IPS-18c (cell line): Measurements from ENCODE around the gene PPP1CA.

ENCODE experiments used
- H3K4me3 ChIP-seq: 2 replicates; pipeline ENCODE4 v1.7.0; 2013; ENCODE audit warnings: low read depth, mild to moderate bottlenecking, low read length, moderate library complexity; ENCODE audit not compliant: insufficient read depth
- H3K9me3 ChIP-seq: one replicate; pipeline ENCODE4 v1.6.1; 2013; ENCODE audit warnings: mild to moderate bottlenecking, low read length, moderate library complexity; ENCODE audit not compliant: control insufficient read depth, insufficient read depth

PPP1CA gene

DNA sequence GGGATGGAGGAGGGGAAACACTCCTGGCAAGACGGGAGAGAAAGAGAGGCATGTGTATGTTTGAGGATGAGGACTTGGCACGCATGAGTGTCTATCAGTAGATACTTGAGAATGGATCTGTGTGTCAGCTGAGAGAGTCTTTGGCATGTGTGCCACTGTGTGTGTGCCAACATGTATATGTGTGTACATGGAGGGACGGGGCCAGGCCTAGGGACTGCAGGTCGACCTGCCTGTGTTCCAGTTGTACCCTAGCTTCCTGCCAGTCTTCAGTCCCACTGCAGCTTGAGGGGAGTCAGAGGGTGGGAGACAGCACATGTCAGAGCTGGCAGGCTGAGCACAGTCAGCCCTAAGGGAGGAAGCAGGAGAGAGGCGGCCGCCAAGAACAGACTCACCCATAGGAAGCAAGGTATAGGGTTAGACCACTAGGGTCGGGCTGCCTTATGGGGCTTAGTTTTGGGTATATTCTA is 33.9 kb downstream of the PPP1CA start:
- Histone ChIP-seq H3K4me3 (no peak overlapping the region), H3K9me3 (no peaks in the 10 kb centered on the region)

DNA sequence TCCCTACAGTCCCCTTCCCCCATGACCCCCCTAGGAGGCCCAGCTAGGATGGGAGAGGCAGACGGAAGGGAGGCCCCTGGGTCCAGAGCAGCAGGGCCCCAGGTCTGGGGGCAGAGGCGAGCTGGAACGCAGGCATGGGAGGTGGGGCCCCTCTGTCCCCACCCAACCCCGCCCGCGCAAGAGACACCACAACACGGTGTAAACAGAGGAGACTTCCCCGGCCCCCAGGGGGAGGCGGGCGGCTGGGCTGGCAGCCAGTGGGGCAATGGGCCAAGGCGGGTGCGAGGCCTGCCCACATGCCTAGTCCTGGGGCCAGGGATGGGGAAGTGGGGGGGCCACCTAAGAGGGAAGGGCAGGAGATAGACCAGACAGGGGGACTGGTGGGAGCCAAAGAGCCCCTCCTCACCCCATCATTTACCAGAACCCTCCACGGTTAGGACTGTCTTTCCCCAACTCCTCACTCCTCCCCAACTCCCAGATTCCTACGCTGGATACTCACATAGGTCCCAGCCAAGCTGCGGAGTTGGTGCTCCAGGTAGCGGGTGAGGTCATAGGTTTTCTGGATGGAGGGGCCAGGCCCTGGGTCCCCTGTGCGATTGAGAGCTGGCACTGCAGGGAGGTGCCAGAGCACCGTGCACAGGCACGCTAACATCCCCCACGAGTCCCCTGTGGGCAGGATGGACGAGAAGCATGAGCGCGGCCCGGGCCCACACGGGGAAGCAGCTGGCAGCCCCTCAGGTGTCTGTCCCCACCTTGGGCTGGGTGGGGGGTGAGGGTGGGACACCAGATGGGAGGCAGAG is 34.5 kb downstream of the PPP1CA start:
- no peaks in the 10 kb centered on the region for H3K9me3 ChIP-seq
- H3K4me3 ChIP-seq = no peak overlapping the region

GRCh38 chr11:67366546-67366945 is 35.1 kb downstream of the PPP1CA start:
- H3K4me3 ChIP-seq = no peak overlapping the region
- H3K9me3 ChIP-seq = no peaks in the 10 kb centered on the region

GRCh38 chr11:67365736-67366444 is 35.8 kb downstream of the PPP1CA start:
- Histone ChIP-seq H3K9me3 (no peaks in the 10 kb centered on the region), H3K4me3 (no peak overlapping the region)

DNA sequence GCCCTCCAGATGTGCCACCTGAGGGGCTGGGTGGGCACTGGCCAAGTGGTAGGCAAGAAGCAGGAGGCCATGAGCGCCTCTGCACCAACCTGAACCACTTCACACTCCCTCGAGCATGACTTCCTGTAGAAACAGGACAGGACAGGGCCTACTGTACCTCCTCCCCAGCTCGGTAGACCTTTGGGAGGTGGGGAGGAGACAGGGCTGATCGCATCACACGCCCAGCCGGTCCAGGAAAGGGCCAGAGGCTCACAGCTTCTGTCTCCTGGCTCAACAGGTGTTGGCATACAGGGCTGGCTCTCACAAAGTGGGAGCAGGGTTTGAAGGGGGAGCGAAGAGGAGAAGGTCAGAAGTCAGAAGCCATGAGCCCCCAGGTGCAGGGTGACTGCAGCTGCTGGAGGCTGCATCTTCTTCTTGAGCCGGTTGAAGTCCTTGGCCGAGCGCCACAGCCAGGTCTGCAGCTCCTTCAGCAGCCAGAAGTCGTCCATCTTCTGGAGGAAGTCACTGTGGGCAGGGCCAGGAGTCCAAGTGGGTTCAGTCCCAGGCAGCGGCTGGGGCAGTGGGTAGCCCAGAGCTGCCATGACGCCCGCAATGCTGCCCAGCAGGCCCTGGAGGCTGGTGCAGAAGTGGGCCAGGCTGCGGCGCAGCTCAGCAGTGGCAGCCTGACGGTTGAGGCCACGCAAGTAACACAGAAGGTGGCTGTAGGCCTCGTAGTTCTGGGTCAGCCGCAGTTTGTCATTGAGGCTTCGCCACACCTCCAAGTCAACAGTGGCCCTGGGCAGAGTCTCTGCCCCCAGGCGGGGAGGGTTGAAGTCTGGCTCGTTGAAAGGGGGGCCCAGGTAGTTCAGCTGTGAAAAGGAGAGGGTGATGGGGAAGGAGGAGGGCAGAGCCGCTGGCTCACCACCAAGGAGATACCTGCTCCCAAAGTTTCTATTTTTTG is 36.6 kb downstream of the PPP1CA start:
- Histone ChIP-seq H3K4me3 (no peak overlapping the region), H3K9me3 (no peaks in the 10 kb centered on the region)

GRCh38 chr11:67364169-67364568 is 37.5 kb downstream of the PPP1CA start:
- Histone ChIP-seq H3K4me3 (no peak overlapping the region), H3K9me3 (no peaks in the 10 kb centered on the region)

GRCh38 chr11:67357831-67358670 is 43.6 kb downstream of the PPP1CA start:
- H3K4me3 ChIP-seq = no peak overlapping the region

GRCh38 chr11:67356864-67357561 is 44.6 kb downstream of the PPP1CA start:
- H3K9me3 ChIP-seq = no peaks in the 10 kb centered on the region
- H3K4me3 ChIP-seq = no peak overlapping the region

More at GRCh38 chr11:67357831-67358670, 43.6 kb downstream of the PPP1CA start:
- no peaks in the 10 kb centered on the region for H3K9me3 ChIP-seq

DNA sequence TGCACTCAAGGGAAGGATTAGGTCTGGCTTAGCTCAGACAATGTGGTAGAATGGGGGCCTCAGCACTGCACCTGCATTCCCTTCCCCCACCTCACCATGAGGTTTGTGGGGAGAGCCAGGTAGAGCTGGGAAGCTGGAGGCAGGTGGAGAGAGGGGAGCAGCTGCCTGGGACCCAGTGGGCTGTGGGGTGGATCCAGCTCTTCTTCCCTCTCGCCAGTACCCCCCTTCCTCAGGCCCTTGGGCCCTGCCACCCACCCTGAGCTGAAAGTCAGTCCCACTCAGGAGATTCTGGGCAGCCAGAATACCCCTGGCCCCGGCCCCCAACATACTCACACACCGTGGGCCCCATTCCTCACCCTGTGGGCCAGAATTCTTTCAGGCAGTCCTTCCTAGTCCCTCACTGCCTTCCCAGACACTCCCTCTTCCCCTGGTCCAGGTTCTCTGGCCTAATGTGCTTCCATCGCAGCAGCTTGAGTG is 45.2 kb downstream of the PPP1CA start:
- Histone ChIP-seq H3K4me3 (no peak overlapping the region), H3K9me3 (no peaks in the 10 kb centered on the region)

DNA sequence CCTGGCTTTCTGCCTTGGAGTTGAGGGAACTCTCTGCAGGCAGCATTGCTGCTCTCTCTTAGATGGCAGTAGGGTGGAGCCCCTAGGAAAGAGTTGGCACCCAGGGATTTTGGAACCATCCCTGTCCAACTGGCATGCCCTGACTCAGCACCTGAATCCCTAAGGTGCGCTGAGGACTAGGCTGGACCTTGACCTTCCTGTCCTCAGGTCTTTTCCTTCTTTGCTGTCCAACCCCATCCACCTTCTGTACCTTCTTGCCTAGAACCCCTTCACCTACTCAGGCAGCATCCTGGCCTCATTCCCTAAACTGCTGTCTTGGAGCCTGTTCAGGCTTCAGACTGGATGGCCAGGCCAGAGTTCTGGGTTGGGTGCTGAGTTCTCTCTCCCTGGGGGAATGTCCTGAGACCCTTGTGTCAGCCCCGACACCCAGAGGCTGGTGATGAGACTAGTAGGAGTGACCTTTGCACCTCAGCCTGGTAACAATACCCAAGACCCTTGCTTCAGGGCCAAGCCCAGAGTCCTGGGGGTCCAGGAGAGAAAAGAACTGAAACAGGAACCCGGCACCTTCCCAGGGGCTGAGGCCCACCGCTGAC is 45.8 kb downstream of the PPP1CA start:
- no peak overlapping the region for H3K4me3 ChIP-seq
- H3K9me3 ChIP-seq = no peaks in the 10 kb centered on the region

- no peaks in the 10 kb centered on the region for H3K9me3 ChIP-seq
- H3K4me3 ChIP-seq = no peak overlapping the region
These were observed 46.5 kb downstream of the PPP1CA start for GRCh38 chr11:67355023-67355793.

DNA sequence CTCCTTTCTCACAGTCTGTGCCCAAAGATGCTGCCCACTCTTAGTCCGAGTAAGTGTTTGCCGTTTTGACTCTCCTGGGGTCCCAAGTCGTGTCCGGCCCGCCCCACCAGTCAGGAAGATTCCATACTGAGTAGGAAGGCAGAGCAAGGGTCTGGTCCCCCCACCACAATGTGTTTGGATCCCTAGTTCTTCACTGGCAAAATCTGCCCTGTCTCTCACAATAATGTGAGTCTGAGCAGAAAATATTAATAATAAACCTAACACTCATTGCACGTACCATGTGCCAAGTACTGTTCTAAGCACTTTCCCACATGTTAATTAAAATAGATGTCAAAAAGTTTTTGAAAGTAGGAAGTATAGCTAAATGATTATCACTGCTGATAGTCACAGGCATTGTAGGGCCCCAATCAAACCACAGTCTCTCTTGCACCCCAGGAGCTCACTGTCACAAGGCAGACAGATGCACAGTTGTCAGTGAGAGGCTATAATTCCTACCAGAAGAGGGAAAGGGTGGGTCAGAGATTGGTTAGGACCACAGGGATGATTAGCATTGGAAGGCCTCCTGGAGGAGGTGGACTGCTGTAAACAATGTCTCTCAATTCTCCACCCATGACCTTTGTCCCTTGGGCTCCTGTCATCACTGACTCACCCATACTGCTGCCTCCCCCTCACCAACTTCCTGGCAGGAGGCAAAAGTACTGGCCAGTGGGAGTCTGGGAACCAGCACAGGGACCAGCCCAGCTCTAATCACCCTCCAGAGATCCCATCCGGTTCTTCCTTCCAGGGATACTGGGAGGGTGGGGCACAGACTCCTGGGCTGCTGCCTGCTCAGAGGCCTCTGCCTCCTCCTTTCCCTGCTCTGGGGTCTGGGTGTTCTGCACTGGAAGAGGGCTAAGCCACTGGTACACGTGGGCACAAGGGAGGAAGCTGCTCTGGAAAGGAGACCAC is 47.3 kb downstream of the PPP1CA start:
- Histone ChIP-seq H3K4me3 (peak overlapping the region; percentile 68), H3K9me3 (no peaks in the 10 kb centered on the region)

DNA sequence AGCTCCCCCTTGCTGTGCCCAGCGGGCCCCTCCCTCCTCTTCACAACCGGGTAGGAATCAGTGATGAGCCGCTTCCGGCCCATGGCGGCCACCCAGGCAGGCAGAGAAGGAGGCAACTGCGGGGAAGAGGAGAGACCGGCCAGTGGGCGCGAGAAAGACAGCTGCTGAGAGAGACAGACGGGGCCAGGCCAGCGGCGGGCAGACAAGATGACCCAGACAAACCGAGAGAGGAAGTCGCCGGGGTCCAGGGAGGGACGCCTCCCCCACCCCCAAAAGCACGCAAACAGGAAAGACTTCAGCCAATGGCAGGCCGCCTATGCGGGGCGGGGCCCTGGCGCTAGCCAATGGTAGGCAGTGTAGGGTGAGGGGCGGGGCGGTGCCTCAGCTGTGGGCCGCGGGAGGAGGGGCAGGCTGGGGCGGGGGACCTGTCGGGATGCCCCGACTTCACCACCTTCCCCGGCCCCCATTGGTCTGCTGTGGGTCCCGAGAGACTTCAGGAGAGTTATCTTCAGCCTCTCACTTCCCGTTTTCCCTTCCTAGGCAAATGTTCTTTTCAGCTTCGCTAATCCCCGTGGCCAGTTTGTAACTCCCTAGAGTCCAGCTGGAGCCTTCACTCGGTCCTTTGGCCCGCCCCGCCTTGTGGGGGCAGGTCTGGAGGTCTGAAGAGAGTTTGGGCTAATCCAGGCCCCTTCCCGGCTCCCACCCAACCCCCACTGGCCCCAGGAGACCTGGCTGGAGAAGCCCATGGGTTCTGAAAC is 48.2 kb downstream of the PPP1CA start, which contains the start of gene POLD4:
POLD4 (minus strand) TSS at position 230 of the 758 bp plus-strand sequence; CDS start at position 83, 147 bp downstream.
- Histone ChIP-seq H3K4me3 (peak within 1 kb of the TSS; percentile 68), H3K9me3 (no peaks in the 10 kb centered on the region)
